A673 (cell line): ENCODE data around the gene HLA-DQB2. TPM values are rescaled to one million over a fixed set of nuclear protein-coding genes. Genes with fewer than 3 reads are reported as not detected.

ENCODE experiments used
- BruUV-seq: library from RNA; stranded (reverse); fragments of 400-500 nt; replicated peaks from 2 replicates; lab custom pipeline; 2021; lab: Mats Ljungman, UMichigan
- CTCF ChIA-PET: fragments of 300-600 bp; sonication (Branson Sonifier 250); formaldehyde crosslinking; loops from one replicate; lab custom pipeline; 2022; ENCODE audit warnings: antibody characterized with exemption; lab: Charles Lee
- POLR2A ChIA-PET: fragments of 300-600 bp; sonication (Branson Sonifier 250); formaldehyde crosslinking; loops from one replicate; lab custom pipeline; 2022; ENCODE audit warnings: antibody characterized with exemption; ENCODE audit not compliant: low non-redundant PET; lab: Charles Lee
- DNase-seq: peaks from one replicate; pipeline ENCODE4 v3.0.0-alpha.2; 2015; ENCODE audit warnings: low spot score
- H3K27ac ChIP-seq: fragments of 200-600 bp; sonication (generic); 2 replicates; pipeline ENCODE4 v1.5.1; 2016; ENCODE audit warnings: mixed run types, low read depth, mild to moderate bottlenecking, mixed read lengths, antibody characterized with exemption, low read length; ENCODE audit not compliant: poor library complexity, severe bottlenecking
- H3K27me3 ChIP-seq: fragments of 200-600 bp; sonication (generic); replicated peaks from 2 replicates; pipeline ENCODE4 v1.6.1; 2017; ENCODE audit warnings: mixed run types, low read depth, mild to moderate bottlenecking, mixed read lengths, antibody characterized with exemption, low read length; ENCODE audit not compliant: insufficient read depth, poor library complexity
- H3K36me3 ChIP-seq: fragments of 200-600 bp; sonication (generic); 2 replicates; pipeline ENCODE4 v1.6.1; 2016; ENCODE audit warnings: mixed run types, mild to moderate bottlenecking, mixed read lengths, antibody characterized with exemption, low read length; ENCODE audit not compliant: insufficient read depth, poor library complexity, severe bottlenecking
- H3K4me1 ChIP-seq: fragments of 200-600 bp; sonication (generic); 2 replicates; pipeline ENCODE4 v1.6.1; 2017; ENCODE audit warnings: mixed run types, mild to moderate bottlenecking, mixed read lengths, antibody characterized with exemption, low read length; ENCODE audit not compliant: insufficient read depth, poor library complexity, severe bottlenecking
- H3K4me3 ChIP-seq: fragments of 200-600 bp; sonication (generic); 2 replicates; pipeline ENCODE4 v1.5.1; 2016; ENCODE audit warnings: low read depth, mixed run types, mild to moderate bottlenecking, mixed read lengths, low read length; ENCODE audit not compliant: poor library complexity, severe bottlenecking
- H3K9me3 ChIP-seq: fragments of 200-600 bp; sonication (generic); 2 replicates; pipeline ENCODE4 v1.6.1; 2016; ENCODE audit warnings: mixed run types, low read depth, mild to moderate bottlenecking, mixed read lengths, antibody characterized with exemption, low read length; ENCODE audit not compliant: poor library complexity, severe bottlenecking
- EZH2 ChIP-seq: fragments of 200-600 bp; sonication (generic); IDR thresholded peaks from 2 replicates; pipeline ENCODE4 v1.6.1; 2017; ENCODE audit warnings: borderline replicate concordance, low read depth, mild to moderate bottlenecking, mixed read lengths, antibody characterized with exemption, low read length; ENCODE audit not compliant: poor library complexity, severe bottlenecking
- intact Hi-C: fragments of 100-400 bp; cut with micrococcal nuclease; formaldehyde crosslinking; loops from one replicate; pipeline ENCODE4 v1.10.0; 2022; ENCODE audit not compliant: unreplicated experiment
- total RNA-seq: library from RNA; stranded (reverse); gene quantifications from 2 replicates; pipeline ENCODE4 v1.2.3, GENCODE V29; 2021
- TF ChIP-seq, protein P1 (sequence below): fragments of 300-800, 200-600 bp; sonication (generic); conservative IDR thresholded peaks from 2 replicates; pipeline ENCODE4 v1.5.1; 2017; ENCODE audit warnings: low read depth, mild to moderate bottlenecking, antibody characterized with exemption, low read length, moderate library complexity, mixed read lengths

Gene HLA-DQB2
- total RNA-seq, 1 experiment from 2014 or later, result not detected

DNA sequence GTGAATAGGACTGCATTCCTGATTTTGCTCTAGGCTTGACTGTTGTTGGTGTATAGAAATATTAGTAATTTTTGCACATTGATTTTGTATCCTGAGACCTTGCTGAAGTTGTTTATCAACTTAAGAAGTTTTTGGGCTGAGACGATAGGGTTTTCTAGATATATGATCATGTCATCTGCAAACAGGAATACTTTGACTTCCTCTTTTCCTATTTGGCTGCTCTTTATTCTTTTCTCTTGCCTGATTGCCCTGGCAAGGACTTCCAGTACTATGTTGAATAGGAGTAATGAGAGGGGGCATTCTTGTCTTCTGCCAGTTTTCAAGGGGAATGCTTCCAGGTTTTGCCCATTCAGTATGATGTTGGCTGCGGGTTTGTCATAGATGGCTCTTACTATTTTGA, 40.1 kb upstream of the HLA-DQB2 start:
- no peak for TF ChIP-seq EZH2
- TF ChIP-seq, protein P1, sequence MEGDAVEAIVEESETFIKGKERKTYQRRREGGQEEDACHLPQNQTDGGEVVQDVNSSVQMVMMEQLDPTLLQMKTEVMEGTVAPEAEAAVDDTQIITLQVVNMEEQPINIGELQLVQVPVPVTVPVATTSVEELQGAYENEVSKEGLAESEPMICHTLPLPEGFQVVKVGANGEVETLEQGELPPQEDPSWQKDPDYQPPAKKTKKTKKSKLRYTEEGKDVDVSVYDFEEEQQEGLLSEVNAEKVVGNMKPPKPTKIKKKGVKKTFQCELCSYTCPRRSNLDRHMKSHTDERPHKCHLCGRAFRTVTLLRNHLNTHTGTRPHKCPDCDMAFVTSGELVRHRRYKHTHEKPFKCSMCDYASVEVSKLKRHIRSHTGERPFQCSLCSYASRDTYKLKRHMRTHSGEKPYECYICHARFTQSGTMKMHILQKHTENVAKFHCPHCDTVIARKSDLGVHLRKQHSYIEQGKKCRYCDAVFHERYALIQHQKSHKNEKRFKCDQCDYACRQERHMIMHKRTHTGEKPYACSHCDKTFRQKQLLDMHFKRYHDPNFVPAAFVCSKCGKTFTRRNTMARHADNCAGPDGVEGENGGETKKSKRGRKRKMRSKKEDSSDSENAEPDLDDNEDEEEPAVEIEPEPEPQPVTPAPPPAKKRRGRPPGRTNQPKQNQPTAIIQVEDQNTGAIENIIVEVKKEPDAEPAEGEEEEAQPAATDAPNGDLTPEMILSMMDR, result no peak
- H3K27me3 ChIP-seq, result peaks cover 74% of the 10 kb centered on the region
- H3K4me3 ChIP-seq, result no peak overlapping the region
- no peak overlapping the region for H3K27ac ChIP-seq
- no peak for DNase-seq
- no peaks in the 10 kb centered on the region for H3K4me1 ChIP-seq
- H3K9me3 ChIP-seq, result no peaks in the 10 kb centered on the region
- BruUV-seq, result no TSS peak
- CTCF ChIA-PET, result no interaction called here
- POLR2A ChIA-PET, result no interaction called here
- intact Hi-C loops, result no loop called here
- H3K36me3 ChIP-seq, result no peaks in the 10 kb centered on the region

DNA sequence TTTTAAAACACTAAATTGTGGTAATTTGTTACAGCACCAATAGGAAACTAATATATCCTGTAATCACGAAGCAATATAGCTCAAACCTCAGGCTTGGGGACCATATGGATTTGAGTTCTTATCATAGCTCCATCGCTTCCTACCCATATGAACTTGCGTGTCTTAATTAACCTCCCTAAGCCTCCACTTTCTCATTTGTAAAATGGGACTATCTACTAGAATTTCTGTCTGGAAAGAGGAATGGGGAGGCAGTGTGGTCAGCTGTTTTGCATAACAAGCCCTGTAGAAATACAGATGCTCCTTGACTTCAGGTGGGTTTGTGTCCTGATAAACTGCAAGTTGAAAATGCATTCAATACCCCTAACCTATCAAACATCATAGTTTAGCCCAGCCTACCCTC, 36.4 kb upstream of the HLA-DQB2 start:
- H3K9me3 ChIP-seq, result no peaks in the 10 kb centered on the region
- intact Hi-C loops, result loop anchor here (10.0 kb wide), 1 partner anchor 555 kb away; no protein-coding TSS in a partner anchor
- peaks cover 77% of the 10 kb centered on the region for H3K27me3 ChIP-seq
- no peak for DNase-seq
- no peak overlapping the region for H3K27ac ChIP-seq
- H3K4me1 ChIP-seq, result no peaks in the 10 kb centered on the region
- ChIA-PET CTCF (no interaction called here), POLR2A (no interaction called here)
- H3K4me3 ChIP-seq, result no peak overlapping the region
- TF ChIP-seq EZH2, result no peak
- TF ChIP-seq, protein P1, result no peak
- no TSS peak for BruUV-seq
- H3K36me3 ChIP-seq, result no peaks in the 10 kb centered on the region

DNA sequence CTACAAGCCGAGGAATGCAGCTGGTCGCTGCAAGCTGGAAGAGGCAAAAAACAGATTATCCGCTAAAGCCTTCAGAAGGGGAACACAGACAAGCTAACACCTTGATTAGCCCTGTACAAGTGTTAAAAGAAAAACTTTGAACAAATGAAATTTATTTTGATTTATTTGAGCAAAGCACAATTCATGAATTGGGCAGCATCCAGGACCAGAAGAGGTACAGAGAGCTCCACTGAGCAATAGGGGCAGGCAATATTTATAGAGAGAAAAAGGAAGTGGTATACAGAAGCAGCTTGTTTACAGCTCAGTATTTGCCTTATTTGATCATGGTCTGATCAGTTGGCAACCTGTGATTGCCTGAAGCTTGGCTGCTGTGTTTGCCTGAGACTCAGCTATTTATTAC, 35.8 kb upstream of the HLA-DQB2 start:
- POLR2A ChIA-PET, result no interaction called here
- H3K4me1 ChIP-seq, result no peaks in the 10 kb centered on the region
- no peak for TF ChIP-seq EZH2
- TF ChIP-seq, protein P1, result no peak
- CTCF ChIA-PET, result no interaction called here
- no TSS peak for BruUV-seq
- no peak overlapping the region for H3K27ac ChIP-seq
- H3K4me3 ChIP-seq, result no peak overlapping the region
- intact Hi-C loops, result loop anchor here (10.0 kb wide), 1 partner anchor 554 kb away; no protein-coding TSS in a partner anchor
- H3K36me3 ChIP-seq, result no peaks in the 10 kb centered on the region
- H3K9me3 ChIP-seq, result no peaks in the 10 kb centered on the region
- H3K27me3 ChIP-seq, result peaks cover 77% of the 10 kb centered on the region
- DNase-seq, result no peak
